OCI-LY7 (cell line): ENCODE data around the gene RFX6. TPM values are rescaled to one million over a fixed set of nuclear protein-coding genes. Genes with fewer than 3 reads are reported as not detected.

Experiments
- BruUV-seq: library from RNA; stranded (reverse); fragments of 400-500 nt; replicated peaks from 2 replicates; lab custom pipeline; 2021; lab: Mats Ljungman, UMichigan
- CTCF ChIA-PET: fragments of 300-600 bp; sonication (Branson Sonifier 250); formaldehyde crosslinking; loops from one replicate; lab custom pipeline; 2022; ENCODE audit warnings: antibody characterized with exemption; ENCODE audit not compliant: unreplicated experiment; lab: Charles Lee
- POLR2A ChIA-PET: fragments of 300-600 bp; sonication (Branson Sonifier 250); formaldehyde crosslinking; loops from one replicate; lab custom pipeline; 2022; ENCODE audit warnings: antibody characterized with exemption; lab: Charles Lee
- DNase-seq: peaks from one replicate; pipeline ENCODE4 v3.0.0-alpha.2; 2015; ENCODE audit warnings: low spot score
- H2AFZ ChIP-seq: fragments of 200-600 bp; sonication (generic), shearing (Covaris generic); 2 replicates; pipeline ENCODE4 v1.6.1; 2014; ENCODE audit warnings: mild to moderate bottlenecking, antibody characterized with exemption, low read length, moderate library complexity
- H3K27ac ChIP-seq: fragments of 200-600 bp; sonication (generic); 2 replicates; pipeline ENCODE4 v1.5.1; 2014; ENCODE audit warnings: mixed run types, low read depth, mild to moderate bottlenecking, moderate library complexity, low read length, inconsistent platforms; ENCODE audit not compliant: poor library complexity, severe bottlenecking
- H3K36me3 ChIP-seq: fragments of 200-600 bp; sonication (generic); 2 replicates; pipeline ENCODE4 v1.6.1; 2014; ENCODE audit warnings: mild to moderate bottlenecking, antibody characterized with exemption, low read length, moderate library complexity, mixed read lengths; ENCODE audit not compliant: insufficient read depth
- H3K4me1 ChIP-seq: fragments of 200-600 bp; sonication (generic); 2 replicates; pipeline ENCODE4 v1.5.1; 2014; ENCODE audit warnings: mild to moderate bottlenecking, low read length; ENCODE audit not compliant: insufficient read depth, poor library complexity, severe bottlenecking
- H3K4me2 ChIP-seq: fragments of 200-600 bp; sonication (generic); 2 replicates; pipeline ENCODE4 v1.6.1; 2014; ENCODE audit warnings: mild to moderate bottlenecking, low read length
- H3K4me3 ChIP-seq: fragments of 200-600 bp; sonication (generic); 2 replicates; pipeline ENCODE4 v1.5.1; 2014; ENCODE audit warnings: mild to moderate bottlenecking, low read depth, low read length; ENCODE audit not compliant: poor library complexity, severe bottlenecking
- H3K79me2 ChIP-seq: fragments of 200-600 bp; sonication (generic); 2 replicates; pipeline ENCODE4 v1.6.1; 2016; ENCODE audit warnings: low read depth, mild to moderate bottlenecking, low read length, moderate library complexity, mixed read lengths; ENCODE audit not compliant: insufficient read depth
- H3K9me2 ChIP-seq: fragments of 200-600 bp; sonication (generic); 2 replicates; pipeline ENCODE4 v1.6.1; 2016; ENCODE audit warnings: mild to moderate bottlenecking, low read length, mixed read lengths; ENCODE audit not compliant: insufficient read depth
- H3K9me3 ChIP-seq: fragments of 200-600 bp; sonication (generic); 2 replicates; pipeline ENCODE4 v1.6.1; 2014; ENCODE audit warnings: mild to moderate bottlenecking, mixed run types, low read length, mixed read lengths
- H4K20me1 ChIP-seq: fragments of 200-600 bp; sonication (generic); 2 replicates; pipeline ENCODE4 v1.6.1; 2014; ENCODE audit warnings: mild to moderate bottlenecking, antibody characterized with exemption, low read length, moderate library complexity, mixed read lengths; ENCODE audit not compliant: insufficient read depth
- CTCF ChIP-seq: fragments of 200-600 bp; sonication (generic); conservative IDR thresholded peaks from 2 replicates; pipeline ENCODE4 v1.5.1; 2014; ENCODE audit warnings: mild to moderate bottlenecking, antibody characterized with exemption, low read length, moderate library complexity, mixed read lengths
- EZH2phosphoT487 ChIP-seq: fragments of 200-600 bp; sonication (generic); IDR thresholded peaks from 2 replicates; pipeline ENCODE4 v1.6.1; 2018; ENCODE audit warnings: low read depth, borderline replicate concordance, mild to moderate bottlenecking, mixed run types, antibody characterized with exemption, low read length, moderate library complexity, mixed read lengths
- intact Hi-C: fragments of 100-400 bp; cut with micrococcal nuclease; formaldehyde crosslinking; loops from one replicate; pipeline ENCODE4 v1.10.0; 2022; ENCODE audit not compliant: unreplicated experiment
- total RNA-seq, 2 experiments: library from RNA; depleted of rRNA in 1 of 2; stranded (reverse); fragments of >200 nt in 1 of 2; shearing (Covaris generic) in 1 of 2; gene quantifications; 2 replicates each; pipeline ENCODE4 v1.2.3, GENCODE V29; 2014 to 2022

The RFX6 gene
- total RNA-seq, 2 experiments from 2014 or later = not detected

- H3K9me3 ChIP-seq = no peaks in the 10 kb centered on the region
- H3K27ac ChIP-seq = no peak overlapping the region
- CTCF ChIA-PET = no interaction called here
- H3K4me2 ChIP-seq = no peak overlapping the region
- peak; percentile 50 for DNase-seq
- no peaks in the 10 kb centered on the region for H3K79me2 ChIP-seq
- no peak overlapping the region for H2AFZ ChIP-seq
- intact Hi-C loops = loop anchor here (1.0 to 2.0 kb wide), 2 partner anchors 216 to 345 kb away; no protein-coding TSS in a partner anchor
- POLR2A ChIA-PET = interaction anchor here (0.9 kb wide), 1 partner anchor 139 kb away, joined by 3 read pairs; no protein-coding TSS in a partner anchor
- no peaks in the 10 kb centered on the region for H4K20me1 ChIP-seq
- TF ChIP-seq EZH2phosphoT487 (no peak), CTCF (peak; percentile 85)
- no TSS peak for BruUV-seq
- no peaks in the 10 kb centered on the region for H3K4me1 ChIP-seq
- no peaks in the 10 kb centered on the region for H3K36me3 ChIP-seq
- H3K9me2 ChIP-seq = no peaks in the 10 kb centered on the region
- H3K4me3 ChIP-seq = no peak overlapping the region
Measured at GRCh38 chr6:116971959-116972358, 94.9 kb downstream of the RFX6 start.

GRCh38 chr6:116973976-116974375 is 96.9 kb downstream of the RFX6 start:
- Histone ChIP-seq H3K27ac (no peak overlapping the region), H3K4me3 (no peak overlapping the region), H3K4me2 (no peak overlapping the region), H2AFZ (no peak overlapping the region), H3K9me3 (no peaks in the 10 kb centered on the region), H3K36me3 (no peaks in the 10 kb centered on the region), H3K4me1 (no peaks in the 10 kb centered on the region), H4K20me1 (no peaks in the 10 kb centered on the region), H3K9me2 (no peaks in the 10 kb centered on the region), H3K79me2 (no peaks in the 10 kb centered on the region)
- intact Hi-C loops = loop anchor here (2.0 kb wide), 1 partner anchor 343 kb away; no protein-coding TSS in a partner anchor
- TF ChIP-seq EZH2phosphoT487 = no peak
- no peak for TF ChIP-seq CTCF
- no TSS peak for BruUV-seq
- DNase-seq = no peak
- POLR2A ChIA-PET = no interaction called here
- CTCF ChIA-PET = no interaction called here

GRCh38 chr6:116974526-116975316 is 97.7 kb downstream of the RFX6 start:
- BruUV-seq = no TSS peak
- H3K9me2 ChIP-seq = no peaks in the 10 kb centered on the region
- no peaks in the 10 kb centered on the region for H4K20me1 ChIP-seq

More at GRCh38 chr6:116974526-116975316, 97.7 kb downstream of the RFX6 start:
- Histone ChIP-seq H3K79me2 (no peaks in the 10 kb centered on the region), H3K27ac (no peak overlapping the region), H3K9me3 (no peaks in the 10 kb centered on the region), H3K4me1 (no peaks in the 10 kb centered on the region), H3K4me3 (no peak overlapping the region), H2AFZ (no peak overlapping the region), H3K36me3 (no peaks in the 10 kb centered on the region), H3K4me2 (no peak overlapping the region)
- CTCF ChIA-PET = no interaction called here
- no peak for TF ChIP-seq CTCF
- no peak for TF ChIP-seq EZH2phosphoT487
- intact Hi-C loops = no loop called here
- DNase-seq = no peak
- POLR2A ChIA-PET = interaction anchor here (1.0 kb wide), 1 partner anchor 34 kb away, joined by 3 read pairs; no protein-coding TSS in a partner anchor
